CD4-positive, alpha-beta memory T cell (primary cell): ENCODE data around the gene LRSAM1. TPM values are rescaled to one million over a fixed set of nuclear protein-coding genes. Genes with fewer than 3 reads are reported as not detected.
A peak's percentile ranks its signal among the peaks of the same experiment; 100 is the strongest.

Source experiments
- CTCF ChIA-PET: fragments of 350-600 bp; sonication (Branson Sonifier 250); formaldehyde crosslinking; loops from one replicate; lab custom pipeline; 2021; ENCODE audit warnings: inconsistent platforms; ENCODE audit not compliant: partially characterized antibody; lab: Charles Lee
- POLR2A ChIA-PET: fragments of 350-600 bp; sonication (Branson Sonifier 250); formaldehyde crosslinking; loops from one replicate; lab custom pipeline; 2021; ENCODE audit not compliant: partially characterized antibody; lab: Charles Lee
- DNase-seq, 5 donors: peaks; one replicate each; pipeline versions ENCODE4 v3.0.0 to v3.0.0-alpha.2; 2020 to 2022; ENCODE audit warnings: mixed read lengths in 1 of 5
- H3K27ac ChIP-seq: one replicate; pipeline ENCODE4 v1.7.0; 2013; ENCODE audit warnings: low read depth, low read length
- H3K27me3 ChIP-seq: 2 replicates; pipeline ENCODE4 v1.7.0; 2013; ENCODE audit warnings: mild to moderate bottlenecking, low read length, moderate library complexity; ENCODE audit not compliant: insufficient read depth
- H3K36me3 ChIP-seq: 2 replicates; pipeline ENCODE4 v1.7.0; 2013; ENCODE audit warnings: mild to moderate bottlenecking, low read length, moderate library complexity; ENCODE audit not compliant: insufficient read depth
- H3K4me1 ChIP-seq: 2 replicates; pipeline ENCODE4 v1.7.0; 2013; ENCODE audit warnings: mild to moderate bottlenecking, low read length, moderate library complexity; ENCODE audit not compliant: insufficient read depth
- H3K4me3 ChIP-seq, 2 donors: one replicate each; pipeline ENCODE4 v1.7.0; 2013; ENCODE audit warnings: low read length in 2 of 2, mild to moderate bottlenecking in 1 of 2
- H3K9me3 ChIP-seq, 2 donors: one replicate each; pipeline ENCODE4 v1.7.0; 2013; ENCODE audit warnings: low read length in 2 of 2, control low read depth in 1 of 2; ENCODE audit not compliant: control insufficient read depth in 1 of 2
- H3K27ac Mint-ChIP-seq, 7 donors: one replicate each; pipeline ENCODE4 v1.8.0; 2020 to 2021; ENCODE audit warnings: mixed read lengths in 7 of 7, mild to moderate bottlenecking in 6 of 7, inconsistent platforms in 3 of 7, moderate library complexity in 3 of 7
- H3K27me3 Mint-ChIP-seq, 2 donors: one replicate each; pipeline ENCODE4 v1.8.0; 2020 to 2021; ENCODE audit warnings: mixed read lengths in 2 of 2
- H3K36me3 Mint-ChIP-seq, 2 donors: one replicate each; pipeline ENCODE4 v1.8.0; 2020 to 2021; ENCODE audit warnings: mixed read lengths in 2 of 2, inconsistent platforms in 1 of 2, mild to moderate bottlenecking in 1 of 2
- H3K4me1 Mint-ChIP-seq, 4 donors: one replicate each; pipeline ENCODE4 v1.8.0; 2020 to 2021; ENCODE audit warnings: mixed read lengths in 4 of 4, mild to moderate bottlenecking in 1 of 4
- H3K4me3 Mint-ChIP-seq, 8 donors: one replicate each; pipeline ENCODE4 v1.8.0; 2020 to 2021; ENCODE audit warnings: mixed read lengths in 8 of 8, mild to moderate bottlenecking in 7 of 8, moderate library complexity in 6 of 8, inconsistent platforms in 3 of 8
- H3K9me3 Mint-ChIP-seq, 8 donors: one replicate each; pipeline ENCODE4 v1.8.0; 2020 to 2021; ENCODE audit warnings: mixed read lengths in 8 of 8, mild to moderate bottlenecking in 5 of 8, inconsistent platforms in 3 of 8, moderate library complexity in 1 of 8
- intact Hi-C: fragments of 100-400 bp; cut with micrococcal nuclease; formaldehyde crosslinking; loops from one replicate; pipeline ENCODE4 v1.15.1; 2023
- polyA plus RNA-seq, 2 donors: library from polyadenylated mRNA; unstranded; fragments of 300-500 nt; fragmentation: Illumina TruSeq; gene quantifications; one replicate each; pipeline ENCODE4 v1.2.3, GENCODE V29; 2021
- total RNA-seq, 2 experiments: library from RNA; stranded (reverse); gene quantifications; one replicate each; pipeline ENCODE4 v1.2.3, GENCODE V29; 2021

Gene LRSAM1
- total RNA-seq (10 to 100 TPM; 30.5 to 31.3 TPM), polyA plus RNA-seq (1 to 10 TPM; 4.3 to 9.2 TPM)

GRCh38 chr9:127450830-127451607 is at the start of gene LRSAM1, which contains the start of gene RPL12:
TSS of gene LRSAM1 (plus strand) at chr9:127451510. CDS start at chr9:127454528, 3,018 bp downstream.
TSS of gene RPL12 (minus strand) at chr9:127451406. CDS start at chr9:127451317, 89 bp downstream.
- intact Hi-C loops: loop anchor here (1.0 to 5.0 kb wide), 9 partner anchors 27 to 334 kb away; partner anchors contain the start of genes PTRH1, SLC2A8, TOR2A and TTC16
- peaks cover 27 to 62% (median 36%) of the 10 kb centered on the region in 4 donors for H3K4me1 Mint-ChIP-seq
- no peaks in the 10 kb centered on the region for H3K27me3 Mint-ChIP-seq

GRCh38 chr9:127402401-127403090 is 48.8 kb upstream of the LRSAM1 start:
- ChIA-PET POLR2A (no interaction called here), CTCF (no interaction called here)
- H3K4me1 Mint-ChIP-seq: peaks cover 2 to 9% (median 6%) of the 10 kb centered on the region in 4 donors
- intact Hi-C loops: no loop called here
- Histone ChIP-seq H3K4me1 (peaks cover 8% of the 10 kb centered on the region), H3K27ac (no peak overlapping the region), H3K36me3 (no peaks in the 10 kb centered on the region), H3K4me3 (no peak overlapping the region), H3K27me3 (peaks cover 14% of the 10 kb centered on the region), H3K9me3 (no peaks in the 10 kb centered on the region)
- peaks cover 18 to 25% of the 10 kb centered on the region in 2 donors for H3K27me3 Mint-ChIP-seq
- no peaks in the 10 kb centered on the region for H3K9me3 Mint-ChIP-seq
- H3K27ac Mint-ChIP-seq: no peak overlapping the region
- no peak for DNase-seq
- H3K36me3 Mint-ChIP-seq: no peaks in the 10 kb centered on the region
- no peak overlapping the region for H3K4me3 Mint-ChIP-seq

More at GRCh38 chr9:127450830-127451607, at the start of gene LRSAM1, which contains the start of gene RPL12:
- peaks cover 36 to 64% of the 10 kb centered on the region in 2 donors for H3K36me3 Mint-ChIP-seq
- peak; percentile 96 to 99 (median 97) for DNase-seq
- Histone ChIP-seq H3K27me3 (no peaks in the 10 kb centered on the region), H3K9me3 (no peaks in the 10 kb centered on the region), H3K4me3 (peak within 1 kb of the TSS; percentile 86 to 97), H3K36me3 (peaks cover 41% of the 10 kb centered on the region), H3K27ac (peak within 1 kb of the TSS; percentile 83), H3K4me1 (peaks cover 29% of the 10 kb centered on the region)
- peaks cover 0 to 3% (median 0%) of the 10 kb centered on the region in 8 donors for H3K9me3 Mint-ChIP-seq
- ChIA-PET CTCF (interaction anchor here (0.7 to 1.4 kb wide), 5 partner anchors 12 to 235 kb away, joined by 3 to 6 read pairs (median 4); no protein-coding TSS in a partner anchor), POLR2A (interaction anchor here (0.6 to 4.1 kb wide), 46 partner anchors 8 to 799 kb away, joined by 3 to 67 read pairs (median 4); partner anchors contain the start of genes CDK9, PTRH1, RALGPS1 and SH2D3C)
- H3K27ac Mint-ChIP-seq: peak within 1 kb of the TSS; percentile 95 to 98 (median 96)
- peak within 1 kb of the TSS; percentile 95 to 99 (median 96) for H3K4me3 Mint-ChIP-seq

- Histone ChIP-seq H3K27me3 (peaks cover 6% of the 10 kb centered on the region), H3K27ac (no peak overlapping the region), H3K9me3 (no peaks in the 10 kb centered on the region), H3K36me3 (no peaks in the 10 kb centered on the region), H3K4me1 (no peaks in the 10 kb centered on the region), H3K4me3 (no peak overlapping the region)
- no peaks in the 10 kb centered on the region for H3K36me3 Mint-ChIP-seq
- no peak overlapping the region for H3K27ac Mint-ChIP-seq
- H3K27me3 Mint-ChIP-seq: peaks cover 16 to 23% of the 10 kb centered on the region in 2 donors
- intact Hi-C loops: no loop called here
- no peak for DNase-seq
- no peaks in the 10 kb centered on the region for H3K9me3 Mint-ChIP-seq
- H3K4me1 Mint-ChIP-seq: peaks cover 0 to under 1% (median under 1%) of the 10 kb centered on the region in 4 donors
- H3K4me3 Mint-ChIP-seq: no peak overlapping the region
- ChIA-PET CTCF (no interaction called here), POLR2A (no interaction called here)
These were observed 47.7 kb upstream of the LRSAM1 start for GRCh38 chr9:127403507-127404192.

GRCh38 chr9:127404631-127405030 is 46.7 kb upstream of the LRSAM1 start:
- intact Hi-C loops: no loop called here
- Mint-ChIP-seq H3K4me3 (no peak overlapping the region), H3K9me3 (no peaks in the 10 kb centered on the region), H3K4me1 (no peaks in the 10 kb centered on the region), H3K36me3 (no peaks in the 10 kb centered on the region), H3K27ac (no peak overlapping the region), H3K27me3 (peaks cover 11 to 23% of the 10 kb centered on the region in 2 donors)
- H3K36me3 ChIP-seq: no peaks in the 10 kb centered on the region
- CTCF ChIA-PET: no interaction called here
- H3K4me1 ChIP-seq: no peaks in the 10 kb centered on the region
- no peaks in the 10 kb centered on the region for H3K27me3 ChIP-seq
- H3K4me3 ChIP-seq: no peak overlapping the region
- no peak for DNase-seq
- H3K9me3 ChIP-seq: no peaks in the 10 kb centered on the region
- POLR2A ChIA-PET: no interaction called here
- no peak overlapping the region for H3K27ac ChIP-seq

- H3K27me3 Mint-ChIP-seq: peaks cover 11 to 21% of the 10 kb centered on the region in 2 donors
- no peaks in the 10 kb centered on the region for H3K36me3 Mint-ChIP-seq
- DNase-seq: no peak
- no peaks in the 10 kb centered on the region for H3K9me3 Mint-ChIP-seq
- H3K27me3 ChIP-seq: no peaks in the 10 kb centered on the region
- peak overlapping the region in 1 of 7 donors; percentile 62 for H3K27ac Mint-ChIP-seq
- no peaks in the 10 kb centered on the region for H3K36me3 ChIP-seq
- no peak overlapping the region for H3K4me3 ChIP-seq
- intact Hi-C loops: no loop called here
- H3K4me1 Mint-ChIP-seq: no peaks in the 10 kb centered on the region
- no peak overlapping the region for H3K4me3 Mint-ChIP-seq
- no peaks in the 10 kb centered on the region for H3K9me3 ChIP-seq
- ChIA-PET CTCF (no interaction called here), POLR2A (no interaction called here)
- no peak overlapping the region for H3K27ac ChIP-seq
- no peaks in the 10 kb centered on the region for H3K4me1 ChIP-seq
These were observed 45.8 kb upstream of the LRSAM1 start for GRCh38 chr9:127405344-127406125.

- Mint-ChIP-seq H3K36me3 (no peaks in the 10 kb centered on the region), H3K4me1 (no peaks in the 10 kb centered on the region), H3K9me3 (no peaks in the 10 kb centered on the region), H3K4me3 (no peak overlapping the region), H3K27ac (no peak overlapping the region), H3K27me3 (peaks cover 7 to 20% of the 10 kb centered on the region in 2 donors)
- Histone ChIP-seq H3K27ac (no peak overlapping the region), H3K9me3 (no peaks in the 10 kb centered on the region), H3K36me3 (no peaks in the 10 kb centered on the region), H3K4me3 (no peak overlapping the region), H3K4me1 (no peaks in the 10 kb centered on the region), H3K27me3 (no peaks in the 10 kb centered on the region)
- intact Hi-C loops: no loop called here
- CTCF ChIA-PET: interaction anchor here (0.7 kb wide), 1 partner anchor 11 kb away, joined by 3 read pairs; no protein-coding TSS in a partner anchor
- POLR2A ChIA-PET: no interaction called here
- DNase-seq: no peak
These were observed 44.4 kb upstream of the LRSAM1 start for GRCh38 chr9:127406799-127407491.
